ENCODE measurements around the gene SLC3A2.

DNA sequence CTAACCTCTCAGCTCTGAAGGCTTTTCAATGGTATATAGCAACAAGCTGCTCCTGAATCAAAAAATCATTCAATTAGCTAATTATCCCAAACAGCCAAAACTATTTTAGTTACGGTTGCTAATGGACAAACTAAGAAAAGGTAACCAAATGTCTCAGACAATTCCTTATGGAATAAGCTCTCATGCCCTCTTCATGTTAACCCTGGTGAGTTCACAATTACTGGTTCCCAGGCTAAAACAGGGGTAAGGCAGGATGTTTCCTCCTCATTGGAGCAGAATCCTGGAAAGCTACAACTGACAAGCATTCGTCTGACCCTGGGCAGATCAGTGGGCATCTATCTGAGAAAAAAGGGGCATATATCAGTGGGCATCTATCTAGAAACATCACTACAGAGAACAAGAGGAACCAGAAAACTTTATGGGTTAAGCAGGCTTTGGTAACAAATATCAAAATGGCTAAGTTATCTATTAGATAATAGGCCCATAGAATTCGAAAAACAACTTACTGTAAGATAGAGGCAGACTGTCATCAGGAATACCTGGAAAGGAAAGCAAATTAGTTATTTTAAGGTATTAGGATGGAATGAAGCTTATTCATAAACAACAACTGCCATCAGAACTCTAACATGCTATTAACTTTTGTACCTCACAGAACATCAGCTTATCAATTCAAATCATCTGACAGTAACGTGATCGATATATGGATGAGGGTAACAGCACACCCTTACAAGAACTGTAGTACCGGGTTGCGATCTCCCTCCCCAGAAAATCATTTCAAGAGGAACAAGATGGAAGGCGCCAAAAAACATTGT lies 26.5 kb upstream of the SLC3A2 start:
- TF ChIP-seq, protein P1, sequence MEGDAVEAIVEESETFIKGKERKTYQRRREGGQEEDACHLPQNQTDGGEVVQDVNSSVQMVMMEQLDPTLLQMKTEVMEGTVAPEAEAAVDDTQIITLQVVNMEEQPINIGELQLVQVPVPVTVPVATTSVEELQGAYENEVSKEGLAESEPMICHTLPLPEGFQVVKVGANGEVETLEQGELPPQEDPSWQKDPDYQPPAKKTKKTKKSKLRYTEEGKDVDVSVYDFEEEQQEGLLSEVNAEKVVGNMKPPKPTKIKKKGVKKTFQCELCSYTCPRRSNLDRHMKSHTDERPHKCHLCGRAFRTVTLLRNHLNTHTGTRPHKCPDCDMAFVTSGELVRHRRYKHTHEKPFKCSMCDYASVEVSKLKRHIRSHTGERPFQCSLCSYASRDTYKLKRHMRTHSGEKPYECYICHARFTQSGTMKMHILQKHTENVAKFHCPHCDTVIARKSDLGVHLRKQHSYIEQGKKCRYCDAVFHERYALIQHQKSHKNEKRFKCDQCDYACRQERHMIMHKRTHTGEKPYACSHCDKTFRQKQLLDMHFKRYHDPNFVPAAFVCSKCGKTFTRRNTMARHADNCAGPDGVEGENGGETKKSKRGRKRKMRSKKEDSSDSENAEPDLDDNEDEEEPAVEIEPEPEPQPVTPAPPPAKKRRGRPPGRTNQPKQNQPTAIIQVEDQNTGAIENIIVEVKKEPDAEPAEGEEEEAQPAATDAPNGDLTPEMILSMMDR (IDR thresholded peaks at IDR 0.05; ENCODE audit: low read depth, low read length, missing input control): no peak
- no peak for TF ChIP-seq JUND (IDR thresholded peaks at IDR 0.05)
